Measurements from ENCODE around the gene ITSN1.

DNA sequence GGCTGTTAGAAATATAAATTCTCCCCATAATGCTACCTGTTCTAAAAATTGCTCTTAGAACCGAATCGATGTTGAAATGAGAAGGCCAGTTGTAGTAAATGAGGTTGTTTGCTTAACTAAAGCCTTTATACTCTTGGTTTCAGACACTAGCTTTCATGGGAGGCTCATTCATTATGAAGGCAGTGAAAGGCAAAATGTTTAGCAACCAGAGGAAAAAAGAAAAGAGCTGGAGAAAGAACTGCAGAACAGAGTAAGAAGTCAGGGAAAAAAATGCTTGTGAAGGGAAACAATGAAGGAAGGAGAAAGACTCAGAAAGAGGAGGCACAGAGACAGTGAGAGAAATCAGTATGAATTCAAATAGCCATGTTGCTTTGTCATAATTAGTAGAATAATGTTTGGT is 145.1 kb downstream of the ITSN1 start:
- TF ChIP-seq SRSF9 (IDR thresholded peaks at IDR 0.05; ENCODE audit: borderline replicate concordance, insufficient read depth, low read depth, low read length, poor library complexity, severe bottlenecking), result no peak
- TF ChIP-seq KAT7 (CRISPR knock-in tag; IDR thresholded peaks at IDR 0.05; ENCODE audit: borderline replicate concordance), result no peak
- no peak for TF ChIP-seq POLR2A (IDR thresholded peaks at IDR 0.05; ENCODE audit: insufficient read depth in 1 of 2, low read depth in 2 of 2, low read length in 2 of 2)
